Vagina (tissue), 2 donors: ENCODE data around the gene ARHGAP23.

Source experiments
- CTCF ChIP-seq, 3 experiments: fragments of 450-650 bp in 2 of 3; fragments of 200-600 bp in 1 of 3; sonication (generic) in 1 of 3; IDR thresholded peaks; one replicate each; pipeline ENCODE4 v1.5.1; 2017 to 2019; ENCODE audit warnings: antibody characterized with exemption in 3 of 3, mild to moderate bottlenecking in 2 of 3, moderate library complexity in 2 of 3
- POLR2A ChIP-seq, 2 donors: fragments of 450-650 bp; IDR thresholded peaks; one replicate each; pipeline ENCODE4 v1.6.1; 2017; ENCODE audit warnings: antibody characterized with exemption in 2 of 2, mild to moderate bottlenecking in 2 of 2, moderate library complexity in 2 of 2
- POLR2AphosphoS5 ChIP-seq, 2 donors: sonication (generic); formaldehyde crosslinking; IDR thresholded peaks; one replicate each; pipeline ENCODE4 v1.9.0; 2017; ENCODE audit warnings: antibody characterized with exemption in 2 of 2, mild to moderate bottlenecking in 2 of 2, low read depth in 1 of 2; ENCODE audit not compliant: insufficient read depth in 1 of 2

- TF ChIP-seq POLR2A (IDR thresholded peaks at IDR 0.05) (no peak), POLR2AphosphoS5 (IDR thresholded peaks at IDR 0.05; ENCODE audit: insufficient read depth in 1 of 2, low read depth in 1 of 2) (no peak), CTCF (IDR thresholded peaks at IDR 0.05) (no peak)
Measured at GRCh38 chr17:38543403-38544174, 115.3 kb downstream of the ARHGAP23 start.
